ENCODE measurements around the gene MCM10.

MCM10 gene

GRCh38 chr10:13136651-13137050 is 24.7 kb upstream of the MCM10 start:
- no peaks in the 10 kb centered on the region for H3K9me3 ChIP-seq (ENCODE audit: insufficient read depth, low read length)
- H3K36me3 ChIP-seq (replicated peaks; ENCODE audit: low read depth, low read length): no peaks in the 10 kb centered on the region
- H3K9ac ChIP-seq (ENCODE audit: low read length): no peak overlapping the region
- H3K4me1 ChIP-seq (ENCODE audit: low read length): no peaks in the 10 kb centered on the region
- no peaks in the 10 kb centered on the region for H4K20me1 ChIP-seq (ENCODE audit: insufficient read depth, low read length)
- no peak overlapping the region for H3K27ac ChIP-seq (ENCODE audit: low read length)
- H3K27me3 ChIP-seq (ENCODE audit: low read depth, low read length): no peaks in the 10 kb centered on the region
- no peak overlapping the region for H3K4me3 ChIP-seq (ENCODE audit: low read length)
- no peak overlapping the region for H3K4me2 ChIP-seq (ENCODE audit: low read length)
- H2AFZ ChIP-seq (ENCODE audit: low read depth, low read length): no peak overlapping the region
- no peaks in the 10 kb centered on the region for H3K79me2 ChIP-seq (ENCODE audit: low read length)
- TF ChIP-seq EZH2phosphoT487 (IDR thresholded peaks at IDR 0.05; ENCODE audit: low read depth): no peak
- no peak for TF ChIP-seq CTCF (IDR thresholded peaks at IDR 0.05; ENCODE audit: low read depth, low read length)

GRCh38 chr10:13139150-13139549 is 22.2 kb upstream of the MCM10 start:
- no peak for TF ChIP-seq CTCF (IDR thresholded peaks at IDR 0.05; ENCODE audit: low read depth, low read length)
- no peak for TF ChIP-seq EZH2phosphoT487 (IDR thresholded peaks at IDR 0.05; ENCODE audit: low read depth)
- Histone ChIP-seq H3K4me2 (ENCODE audit: low read length) (no peak overlapping the region), H3K36me3 (replicated peaks; ENCODE audit: low read depth, low read length) (no peaks in the 10 kb centered on the region), H3K9me3 (ENCODE audit: insufficient read depth, low read length) (no peaks in the 10 kb centered on the region), H2AFZ (ENCODE audit: low read depth, low read length) (no peak overlapping the region), H3K9ac (ENCODE audit: low read length) (no peak overlapping the region), H4K20me1 (ENCODE audit: insufficient read depth, low read length) (no peaks in the 10 kb centered on the region), H3K27me3 (ENCODE audit: low read depth, low read length) (no peaks in the 10 kb centered on the region), H3K79me2 (ENCODE audit: low read length) (no peaks in the 10 kb centered on the region), H3K4me1 (ENCODE audit: low read length) (no peaks in the 10 kb centered on the region), H3K4me3 (ENCODE audit: low read length) (no peak overlapping the region), H3K27ac (ENCODE audit: low read length) (no peak overlapping the region)

GRCh38 chr10:13139676-13140075 is 21.7 kb upstream of the MCM10 start:
- H3K27ac ChIP-seq (ENCODE audit: low read length): no peak overlapping the region
- H3K9me3 ChIP-seq (ENCODE audit: insufficient read depth, low read length): no peaks in the 10 kb centered on the region
- no peak for TF ChIP-seq EZH2phosphoT487 (IDR thresholded peaks at IDR 0.05; ENCODE audit: low read depth)
- no peaks in the 10 kb centered on the region for H4K20me1 ChIP-seq (ENCODE audit: insufficient read depth, low read length)
- no peak overlapping the region for H3K4me2 ChIP-seq (ENCODE audit: low read length)
- H3K79me2 ChIP-seq (ENCODE audit: low read length): no peaks in the 10 kb centered on the region
- no peak overlapping the region for H2AFZ ChIP-seq (ENCODE audit: low read depth, low read length)
- H3K4me1 ChIP-seq (ENCODE audit: low read length): no peaks in the 10 kb centered on the region
- H3K4me3 ChIP-seq (ENCODE audit: low read length): no peak overlapping the region
- no peaks in the 10 kb centered on the region for H3K27me3 ChIP-seq (ENCODE audit: low read depth, low read length)
- no peaks in the 10 kb centered on the region for H3K36me3 ChIP-seq (replicated peaks; ENCODE audit: low read depth, low read length)
- no peak overlapping the region for H3K9ac ChIP-seq (ENCODE audit: low read length)

- no peak overlapping the region for H2AFZ ChIP-seq (ENCODE audit: low read depth, low read length)
- H3K4me1 ChIP-seq (ENCODE audit: low read length): no peaks in the 10 kb centered on the region
- no peaks in the 10 kb centered on the region for H3K79me2 ChIP-seq (ENCODE audit: low read length)
- H3K9ac ChIP-seq (ENCODE audit: low read length): no peak overlapping the region
- H3K36me3 ChIP-seq (replicated peaks; ENCODE audit: low read depth, low read length): no peaks in the 10 kb centered on the region
- H3K4me3 ChIP-seq (ENCODE audit: low read length): no peak overlapping the region
- no peak overlapping the region for H3K4me2 ChIP-seq (ENCODE audit: low read length)
- H3K27ac ChIP-seq (ENCODE audit: low read length): no peak overlapping the region
- no peaks in the 10 kb centered on the region for H3K27me3 ChIP-seq (ENCODE audit: low read depth, low read length)
- TF ChIP-seq EZH2phosphoT487 (IDR thresholded peaks at IDR 0.05; ENCODE audit: low read depth): no peak
- TF ChIP-seq CTCF (IDR thresholded peaks at IDR 0.05; ENCODE audit: low read depth, low read length): no peak
- H4K20me1 ChIP-seq (ENCODE audit: insufficient read depth, low read length): no peaks in the 10 kb centered on the region
- no peaks in the 10 kb centered on the region for H3K9me3 ChIP-seq (ENCODE audit: insufficient read depth, low read length)
Observed at GRCh38 chr10:13140627-13141190, 20.6 kb upstream of the MCM10 start.
